ENCODE results near the gene CLTCL1.

DNA sequence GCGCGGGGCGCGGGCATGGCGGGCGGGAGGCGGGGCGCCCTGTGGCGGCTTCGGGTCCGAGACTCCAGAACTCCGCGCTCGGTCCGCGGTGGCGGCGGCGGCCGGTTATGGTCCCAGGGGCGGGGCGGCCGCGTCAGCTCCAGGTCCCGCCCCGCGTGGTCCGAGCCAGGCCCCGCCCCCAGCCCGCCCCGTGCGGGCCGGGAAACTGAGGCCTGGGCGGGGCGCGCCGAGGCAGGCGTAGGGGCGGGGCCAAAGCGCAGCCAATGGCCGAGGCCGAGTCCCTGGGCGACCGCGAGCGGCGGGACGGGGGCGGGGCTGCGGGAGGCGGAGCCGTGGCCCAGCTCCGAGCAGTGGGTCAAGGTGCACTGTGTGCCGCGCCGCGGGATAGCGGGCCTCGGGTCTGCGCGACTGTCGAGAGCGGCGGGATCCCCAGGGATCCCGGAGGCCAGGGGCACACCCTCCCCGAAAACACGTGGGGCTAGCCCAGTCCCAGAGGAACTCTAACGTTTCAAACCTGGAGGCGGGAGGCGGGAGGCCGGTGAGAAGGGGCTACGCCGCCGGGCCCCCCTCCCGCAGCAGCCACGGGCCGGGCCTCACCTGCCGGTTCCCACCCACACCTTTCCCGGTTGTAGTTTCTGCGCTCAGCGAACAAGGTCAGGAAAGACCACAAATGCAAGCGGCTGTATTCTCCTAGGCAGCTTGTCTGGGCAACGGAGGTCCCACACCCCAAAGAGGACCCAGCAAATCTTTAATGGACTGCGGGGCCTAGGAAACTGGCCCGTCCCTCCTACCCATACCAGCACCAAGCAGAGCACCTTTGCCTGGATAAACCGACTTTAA, 112.6 kb downstream of the CLTCL1 start, which contains the start of gene SLC25A1:
- TF ChIP-seq, protein P1, sequence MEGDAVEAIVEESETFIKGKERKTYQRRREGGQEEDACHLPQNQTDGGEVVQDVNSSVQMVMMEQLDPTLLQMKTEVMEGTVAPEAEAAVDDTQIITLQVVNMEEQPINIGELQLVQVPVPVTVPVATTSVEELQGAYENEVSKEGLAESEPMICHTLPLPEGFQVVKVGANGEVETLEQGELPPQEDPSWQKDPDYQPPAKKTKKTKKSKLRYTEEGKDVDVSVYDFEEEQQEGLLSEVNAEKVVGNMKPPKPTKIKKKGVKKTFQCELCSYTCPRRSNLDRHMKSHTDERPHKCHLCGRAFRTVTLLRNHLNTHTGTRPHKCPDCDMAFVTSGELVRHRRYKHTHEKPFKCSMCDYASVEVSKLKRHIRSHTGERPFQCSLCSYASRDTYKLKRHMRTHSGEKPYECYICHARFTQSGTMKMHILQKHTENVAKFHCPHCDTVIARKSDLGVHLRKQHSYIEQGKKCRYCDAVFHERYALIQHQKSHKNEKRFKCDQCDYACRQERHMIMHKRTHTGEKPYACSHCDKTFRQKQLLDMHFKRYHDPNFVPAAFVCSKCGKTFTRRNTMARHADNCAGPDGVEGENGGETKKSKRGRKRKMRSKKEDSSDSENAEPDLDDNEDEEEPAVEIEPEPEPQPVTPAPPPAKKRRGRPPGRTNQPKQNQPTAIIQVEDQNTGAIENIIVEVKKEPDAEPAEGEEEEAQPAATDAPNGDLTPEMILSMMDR (optimal IDR thresholded peaks at IDR 0.05 in 1 of 3, IDR thresholded peaks at IDR 0.05 in 1 of 3, conservative IDR thresholded peaks at IDR 0.05 in 1 of 3; ENCODE audit: extremely low read depth in 1 of 3, insufficient read depth in 2 of 3, low read length in 3 of 3), result no peak
- TF ChIP-seq EZH2 (IDR thresholded peaks at IDR 0.05; ENCODE audit: low read length), result no peak
